Keratinocyte (primary cell): ENCODE data around the gene MAGI1. TPM values are rescaled to one million over a fixed set of nuclear protein-coding genes. Genes with fewer than 3 reads are reported as not detected.
A peak's percentile ranks its signal among the peaks of the same experiment; 100 is the strongest.

Experiments
- DNase-seq: peaks from one replicate; pipeline ENCODE4 v3.0.0-alpha.2; 2011; ENCODE audit warnings: low read depth, missing footprints, low spot score
- FAIRE-seq: peaks from 2 replicates; lab custom pipeline; 2011; peaks lifted over from hg19 to GRCh38; lab: Jason Lieb, UNC
- H2AFZ ChIP-seq: 2 replicates; pipeline ENCODE4 v1.6.0; 2012; ENCODE audit warnings: low read length, control low read depth, inconsistent platforms; ENCODE audit not compliant: control insufficient read depth
- H3K27ac ChIP-seq: 2 replicates; pipeline ENCODE4 v1.5.1; 2011; ENCODE audit warnings: low read length; ENCODE audit not compliant: control insufficient read depth, insufficient read depth
- H3K27me3 ChIP-seq: 3 replicates; pipeline ENCODE4 v1.6.0; 2011; ENCODE audit warnings: low read length; ENCODE audit not compliant: control insufficient read depth, insufficient read depth; ENCODE audit errors: extremely low read depth
- H3K36me3 ChIP-seq, 2 experiments: 2 replicates in 1 of 2; 3 replicates in 1 of 2; pipeline ENCODE4 v1.5.1; 2011; ENCODE audit warnings: low read length in 2 of 2, mild to moderate bottlenecking in 1 of 2; ENCODE audit not compliant: control insufficient read depth in 2 of 2, insufficient read depth in 2 of 2; ENCODE audit errors: extremely low read depth in 1 of 2
- H3K4me1 ChIP-seq: 3 replicates; pipeline ENCODE4 v1.5.1; 2011; ENCODE audit warnings: low read length; ENCODE audit not compliant: control insufficient read depth, insufficient read depth; ENCODE audit errors: extremely low read depth
- H3K4me2 ChIP-seq: 3 replicates; pipeline ENCODE4 v1.6.0; 2011; ENCODE audit warnings: low read depth, low read length; ENCODE audit not compliant: control insufficient read depth, insufficient read depth; ENCODE audit errors: extremely low read depth
- H3K4me3 ChIP-seq, 3 experiments: fragments of 200-600 bp in 1 of 3; sonication (generic) in 1 of 3; 2 replicates in 2 of 3; 3 replicates in 1 of 3; pipeline ENCODE4 v1.5.1; 2011 to 2016; ENCODE audit warnings: low read length in 3 of 3, mild to moderate bottlenecking in 3 of 3, control low read depth in 2 of 3, inconsistent platforms in 1 of 3, low read depth in 1 of 3, mixed read lengths in 1 of 3, mixed run types in 1 of 3, moderate library complexity in 1 of 3; ENCODE audit not compliant: control insufficient read depth in 2 of 3, insufficient read depth in 2 of 3; ENCODE audit errors: extremely low read depth in 1 of 3
- H3K79me2 ChIP-seq: 2 replicates; pipeline ENCODE4 v1.6.0; 2012; ENCODE audit warnings: low read length; ENCODE audit not compliant: control insufficient read depth, insufficient read depth
- H3K9ac ChIP-seq: 3 replicates; pipeline ENCODE4 v1.6.0; 2011; ENCODE audit warnings: low read length; ENCODE audit not compliant: control insufficient read depth, insufficient read depth; ENCODE audit errors: extremely low read depth
- H3K9me1 ChIP-seq: 3 replicates; pipeline ENCODE4 v1.6.0; 2011; ENCODE audit warnings: low read length; ENCODE audit not compliant: control insufficient read depth, insufficient read depth; ENCODE audit errors: extremely low read depth
- H3K9me3 ChIP-seq: 2 replicates; pipeline ENCODE4 v1.5.1; 2012; ENCODE audit warnings: low read depth, low read length; ENCODE audit not compliant: control insufficient read depth
- H4K20me1 ChIP-seq: 3 replicates; pipeline ENCODE4 v1.6.0; 2011; ENCODE audit warnings: low read length; ENCODE audit not compliant: control insufficient read depth, insufficient read depth; ENCODE audit errors: extremely low read depth
- CTCF ChIP-seq, 3 experiments: IDR thresholded peaks in 1 of 3; conservative IDR thresholded peaks in 1 of 3; optimal IDR thresholded peaks in 1 of 3; 2 replicates in 2 of 3; 3 replicates in 1 of 3; pipeline versions ENCODE3 to v1.5.1; 2011; ENCODE audit warnings: low read length in 3 of 3, mild to moderate bottlenecking in 3 of 3, moderate library complexity in 2 of 3, control low read depth in 1 of 3, inconsistent platforms in 1 of 3; ENCODE audit not compliant: insufficient read depth in 2 of 3; ENCODE audit errors: extremely low read depth in 1 of 3
- EZH2 ChIP-seq: IDR thresholded peaks from one replicate; pipeline ENCODE4 v1.6.1; 2012; ENCODE audit warnings: inconsistent platforms, mild to moderate bottlenecking, low read length, moderate library complexity
- dilution Hi-C: fragments of 300-500 bp; cut with MboI; formaldehyde crosslinking; loops from one replicate; pipeline ENCODE4 v1.7.0; 2020; ENCODE audit warnings: low sequenced_read_pairs; ENCODE audit not compliant: extremely low pct_ligation_motif_present
- polyA plus RNA-seq, 5 experiments: library from polyadenylated mRNA; depleted of rRNA in 3 of 5; stranded (reverse) in 3 of 5; stranded (forward) in 1 of 5; unstranded in 1 of 5; fragments of >200 nt; gene quantifications; 1 replicate in 1 of 5; 2 replicates in 3 of 5; 3 replicates in 1 of 5; pipeline versions ENCODE4 v1.2.1 to v1.2.3, GENCODE V29; 2011 to 2012; ENCODE audit warnings: missing spikeins in 2 of 5, low read depth in 1 of 5, low replicate concordance in 1 of 5

MAGI1 gene
- polyA plus RNA-seq, 1 donor (not counting 4 experiments of a cell fraction or from before 2014, with no cell fraction given): 10.9 TPM

GRCh38 chr3:65412588-65412987 is 626.1 kb downstream of the MAGI1 start:
- H3K9me3 ChIP-seq: no peaks in the 10 kb centered on the region
- dilution Hi-C loops: no loop called here
- H3K4me1 ChIP-seq: no peaks in the 10 kb centered on the region
- no peaks in the 10 kb centered on the region for H3K79me2 ChIP-seq
- no peak for FAIRE-seq
- TF ChIP-seq CTCF (optimal IDR thresholded peaks at IDR 0.05 in 1 of 3, IDR thresholded peaks at IDR 0.05 in 1 of 3, conservative IDR thresholded peaks at IDR 0.05 in 1 of 3; ENCODE audit: extremely low read depth in 1 of 3, insufficient read depth in 2 of 3, low read length in 3 of 3) (peak in 1 of 3 experiments; percentile 9), EZH2 (no peak)
- no peaks in the 10 kb centered on the region for H4K20me1 ChIP-seq
- H3K27me3 ChIP-seq: no peaks in the 10 kb centered on the region
- H3K9me1 ChIP-seq: no peaks in the 10 kb centered on the region
- H3K4me2 ChIP-seq: no peak overlapping the region
- no peak overlapping the region for H3K27ac ChIP-seq
- no peak overlapping the region for H3K4me3 ChIP-seq
- DNase-seq: no peak
- H3K9ac ChIP-seq: no peak overlapping the region
- no peaks in the 10 kb centered on the region for H3K36me3 ChIP-seq
- no peak overlapping the region for H2AFZ ChIP-seq

DNA sequence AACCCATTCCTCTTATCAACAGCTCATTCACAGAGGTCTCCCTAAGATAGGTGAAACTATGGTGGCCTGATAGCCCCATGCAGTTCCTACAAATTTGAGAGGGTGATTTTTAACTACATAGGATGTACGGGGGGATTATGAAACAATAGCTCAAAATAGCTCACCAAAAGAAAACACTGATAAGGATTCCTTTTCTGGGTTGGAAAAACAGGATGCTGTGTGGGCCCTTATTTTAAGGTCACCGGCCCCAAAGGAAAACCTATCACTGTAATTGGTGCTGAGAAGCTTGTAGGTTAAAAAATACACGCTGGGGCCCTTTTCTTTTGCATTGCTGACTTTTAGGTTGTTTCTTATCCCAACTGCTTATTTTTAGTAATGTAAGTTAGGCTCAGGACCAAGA is 627.4 kb downstream of the MAGI1 start:
- no peaks in the 10 kb centered on the region for H3K79me2 ChIP-seq
- no peak overlapping the region for H3K9ac ChIP-seq
- no peak for FAIRE-seq
- no peaks in the 10 kb centered on the region for H3K9me3 ChIP-seq
- no peaks in the 10 kb centered on the region for H3K9me1 ChIP-seq
- TF ChIP-seq CTCF (optimal IDR thresholded peaks at IDR 0.05 in 1 of 3, IDR thresholded peaks at IDR 0.05 in 1 of 3, conservative IDR thresholded peaks at IDR 0.05 in 1 of 3; ENCODE audit: extremely low read depth in 1 of 3, insufficient read depth in 2 of 3, low read length in 3 of 3): no peak
- no peak for TF ChIP-seq EZH2
- no peak overlapping the region for H3K4me2 ChIP-seq
- no peak overlapping the region for H3K4me3 ChIP-seq
- H2AFZ ChIP-seq: no peak overlapping the region
- H3K27me3 ChIP-seq: no peaks in the 10 kb centered on the region
- H3K36me3 ChIP-seq: no peaks in the 10 kb centered on the region
- H4K20me1 ChIP-seq: no peaks in the 10 kb centered on the region
- H3K4me1 ChIP-seq: no peaks in the 10 kb centered on the region
- no peak overlapping the region for H3K27ac ChIP-seq
- dilution Hi-C loops: no loop called here
- DNase-seq: no peak
